ENCODE data around the gene RTEL1. TPM values are rescaled to one million over a fixed set of nuclear protein-coding genes. Genes with fewer than 3 reads are reported as not detected.
A peak's percentile ranks its signal among the peaks of the same experiment; 100 is the strongest.
"Not testable (repeated sequence)": the region's sequence is repeated elsewhere in the genome, so short reads cannot be mapped to it uniquely, and the experiment has no call there.

The RTEL1 gene
- total RNA-seq, 2 donors from 2014 or later, result 45.7 to 51.4 TPM

DNA sequence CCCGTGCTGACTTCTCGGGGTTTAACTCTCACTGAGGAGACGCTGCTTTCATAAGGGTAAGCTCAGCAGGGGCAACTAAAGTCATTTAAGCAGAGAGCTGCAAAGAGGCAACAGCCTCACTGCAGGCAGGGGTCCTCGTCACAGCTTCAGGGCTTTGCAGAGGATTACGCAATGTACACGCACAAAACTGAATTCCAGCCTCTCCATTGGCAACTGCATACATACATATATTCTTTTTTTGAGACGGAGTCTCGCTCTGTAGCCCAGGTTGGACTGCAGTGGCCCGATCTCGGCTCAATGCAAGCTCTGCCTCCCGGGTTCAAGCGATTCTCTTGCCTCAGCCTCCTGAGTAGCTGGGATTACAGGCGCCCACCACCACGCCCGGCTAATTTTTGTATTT, 33.6 kb upstream of the RTEL1 start:
- DNase-seq (ENCODE audit: low spot score in 2 of 2) (no peak), ATAC-seq (no peak)
- Mint-ChIP-seq H3K27ac (no peak overlapping the region), H3K9me3 (no peaks in the 10 kb centered on the region), H3K36me3 (peaks cover 9 to 16% of the 10 kb centered on the region in 2 donors)

- Mint-ChIP-seq H3K36me3 (peaks cover 9 to 16% of the 10 kb centered on the region in 2 donors), H3K27ac (peak overlapping the region; percentile 79 to 93), H3K9me3 (no peaks in the 10 kb centered on the region)
- DNase-seq (ENCODE audit: low spot score in 2 of 2) (peak in 1 of 2 donors; percentile 34), ATAC-seq (peak in 1 of 2 donors; percentile 48)
Observed at GRCh38 chr20:63625771-63626423, 32.2 kb upstream of the RTEL1 start.

DNA sequence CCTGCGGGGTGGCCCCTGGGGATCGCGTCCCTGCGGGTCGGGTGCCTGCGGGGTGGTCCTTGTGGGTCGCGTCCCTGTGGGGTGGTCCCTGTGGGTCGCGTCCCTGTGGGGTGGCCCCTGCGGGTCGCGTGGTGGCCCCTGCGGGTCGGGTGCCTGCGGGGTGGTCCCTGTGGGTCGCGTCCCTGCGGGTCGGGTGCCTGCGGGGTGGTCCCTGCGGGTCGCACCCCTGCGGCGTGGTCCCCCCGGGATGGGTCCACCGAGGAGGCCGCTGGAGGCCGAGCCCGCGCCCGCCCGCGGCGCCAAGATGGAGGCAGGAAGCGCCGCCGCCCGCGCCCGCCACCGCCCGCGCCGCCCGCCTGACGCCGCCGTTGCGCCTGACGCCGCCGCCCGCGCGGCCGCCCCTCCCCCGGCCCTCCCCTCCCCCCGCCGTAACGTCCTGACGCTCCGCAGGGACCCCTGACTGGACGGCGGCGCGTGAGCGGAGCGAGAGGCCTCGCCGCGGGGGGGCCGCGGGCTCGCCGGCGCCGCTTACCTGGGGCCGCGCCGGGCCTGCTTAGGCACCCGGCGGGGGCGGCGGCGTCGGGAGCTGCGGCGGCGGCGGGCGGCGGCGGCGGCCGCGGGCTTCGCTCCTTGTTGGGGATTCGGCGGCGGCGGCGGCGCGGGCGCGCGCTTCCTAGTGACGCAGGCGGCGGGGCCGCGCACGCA, 31.5 kb upstream of the RTEL1 start, which contains the start of gene GMEB2:
GMEB2 (minus strand) TSS at position 678 of the 705 bp plus-strand sequence. CDS start 7,704 bp downstream, outside the sequence.
- ATAC-seq (peak; percentile 48 to 68), DNase-seq (ENCODE audit: low spot score in 2 of 2) (peak; percentile 68 to 69)
- Mint-ChIP-seq H3K36me3 (peaks cover 9 to 16% of the 10 kb centered on the region in 2 donors), H3K27ac (peak within 1 kb of the TSS; percentile 82 to 93), H3K9me3 (no peaks in the 10 kb centered on the region)

DNA sequence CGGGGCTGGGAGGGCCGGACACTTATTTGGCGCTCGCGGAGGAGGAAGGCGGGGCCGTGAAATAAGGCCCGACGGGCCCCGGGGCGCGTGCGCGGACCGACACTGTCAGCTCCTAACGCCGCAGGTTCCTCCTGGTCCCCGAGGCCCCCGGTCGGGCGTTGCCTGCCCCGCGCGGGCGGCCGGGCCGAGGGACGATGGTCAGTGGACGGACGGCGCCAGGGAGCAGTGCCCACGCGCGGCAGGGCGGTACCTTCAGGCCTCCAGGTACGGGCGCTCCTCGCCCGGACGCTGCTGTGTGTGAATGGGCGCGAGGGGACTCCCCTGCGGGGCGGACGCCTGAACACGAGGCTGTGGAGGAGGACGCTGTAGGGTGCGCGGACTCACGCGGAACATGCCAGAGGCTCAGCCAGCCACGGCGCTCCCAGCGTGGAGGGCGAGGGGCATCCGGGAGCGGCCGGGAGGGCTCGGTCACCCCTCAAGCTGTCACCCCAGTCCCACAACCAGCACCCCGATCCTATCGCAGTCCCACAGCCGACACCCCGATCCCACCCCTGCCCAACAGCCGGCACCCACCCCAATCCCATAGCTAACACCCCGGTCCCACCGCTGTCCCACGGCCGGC, 30.9 kb upstream of the RTEL1 start:
- DNase-seq (ENCODE audit: low spot score in 2 of 2) (peak; percentile 95 to 97), ATAC-seq (peak; percentile 84 to 86)
- no peaks in the 10 kb centered on the region for H3K9me3 Mint-ChIP-seq
- peak overlapping the region in 1 of 2 donors; percentile 82 for H3K27ac Mint-ChIP-seq
- H3K36me3 Mint-ChIP-seq, result peaks cover 9 to 16% of the 10 kb centered on the region in 2 donors

DNA sequence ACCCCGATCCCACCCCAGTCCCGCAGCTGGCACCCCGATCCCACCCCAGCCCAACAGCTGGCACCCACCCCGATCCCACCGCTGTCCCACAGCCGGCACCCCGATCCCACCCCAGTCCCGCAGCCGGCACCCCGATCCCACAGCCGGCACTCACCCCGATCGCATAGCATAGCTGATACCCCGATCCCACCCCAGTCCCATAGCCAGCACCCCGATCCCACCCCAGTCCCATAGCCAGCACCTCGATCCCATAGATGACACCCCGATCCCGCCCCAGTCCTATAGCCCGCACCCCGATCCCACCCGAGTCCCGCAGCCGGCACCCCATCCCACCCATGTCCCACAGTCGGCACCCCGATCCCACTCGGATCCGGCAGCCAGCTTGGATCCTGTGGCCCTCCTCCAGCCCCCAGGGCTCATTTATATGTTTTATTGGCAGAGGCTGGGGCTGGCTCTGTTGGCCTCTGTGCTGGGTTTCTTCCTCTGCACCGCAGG, 30.3 kb upstream of the RTEL1 start:
- ATAC-seq, result peak; percentile 3 to 19
- DNase-seq (ENCODE audit: low spot score in 2 of 2), result no peak
- H3K36me3 Mint-ChIP-seq, result peaks cover 9 to 12% of the 10 kb centered on the region in 2 donors
- H3K9me3 Mint-ChIP-seq, result no peaks in the 10 kb centered on the region
- H3K27ac Mint-ChIP-seq, result peak overlapping the region; percentile 82 to 95

GRCh38 chr20:63628246-63628975, 29.7 kb upstream of the RTEL1 start:
- Mint-ChIP-seq H3K27ac (peak overlapping the region; percentile 82 to 95), H3K9me3 (no peaks in the 10 kb centered on the region), H3K36me3 (peaks cover 9 to 12% of the 10 kb centered on the region in 2 donors)
- peak; percentile 59 to 77 for DNase-seq (ENCODE audit: low spot score in 2 of 2)
- ATAC-seq, result peak; percentile 7 to 59

GRCh38 chr20:63630956-63631355, 27.2 kb upstream of the RTEL1 start:
- not testable (repeated sequence) for H3K27ac Mint-ChIP-seq; DNase-seq (ENCODE audit: low spot score in 2 of 2); H3K9me3 Mint-ChIP-seq; ATAC-seq
- peaks cover 9 to 12% of the 10 kb centered on the region in 2 donors for H3K36me3 Mint-ChIP-seq

DNA sequence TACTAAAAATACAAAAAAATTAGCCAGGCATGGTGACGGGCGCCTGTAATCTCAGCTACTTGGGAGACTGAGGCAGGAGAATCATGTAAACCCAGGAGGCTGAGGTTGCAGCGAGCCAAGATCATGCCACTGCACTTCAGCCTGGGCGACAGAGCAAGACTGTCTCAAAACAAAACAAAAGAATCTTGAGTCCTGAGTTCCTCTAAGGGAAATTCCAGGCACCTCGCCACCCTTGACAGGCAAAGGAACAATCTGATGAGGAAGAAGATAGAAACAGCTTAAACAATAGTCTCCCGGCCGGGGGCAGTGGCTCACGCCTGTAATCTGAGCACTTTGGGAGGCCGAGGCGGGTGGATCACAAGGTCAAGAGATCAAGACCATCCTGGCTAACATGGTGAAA, 26.7 kb upstream of the RTEL1 start:
- H3K27ac Mint-ChIP-seq; DNase-seq (ENCODE audit: low spot score in 2 of 2); ATAC-seq; H3K9me3 Mint-ChIP-seq: not testable (repeated sequence)
- peaks cover 9 to 12% of the 10 kb centered on the region in 2 donors for H3K36me3 Mint-ChIP-seq

DNA sequence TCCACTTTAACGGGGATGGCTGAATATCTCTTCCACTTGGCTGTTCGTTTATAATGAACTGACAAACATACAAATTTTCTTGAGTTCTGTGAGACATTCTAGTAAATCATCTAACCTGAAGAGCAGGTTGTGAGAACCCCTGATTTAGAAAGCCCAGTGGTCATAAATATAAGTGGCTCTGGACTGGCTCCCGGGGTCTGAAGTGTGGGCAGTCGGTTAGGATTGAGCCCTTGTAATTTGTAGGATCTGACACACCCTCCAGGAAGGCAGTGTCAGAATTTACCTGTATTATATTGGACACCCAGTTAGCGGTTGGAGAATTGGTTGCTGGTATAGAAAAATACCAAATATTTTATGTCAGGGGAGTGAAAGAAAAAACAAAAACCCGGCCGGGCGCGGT, 24.4 kb upstream of the RTEL1 start:
- Mint-ChIP-seq H3K36me3 (peaks cover 3 to 5% of the 10 kb centered on the region in 2 donors), H3K9me3 (no peaks in the 10 kb centered on the region), H3K27ac (no peak overlapping the region)
- DNase-seq (ENCODE audit: low spot score in 2 of 2) (no peak), ATAC-seq (no peak)

DNA sequence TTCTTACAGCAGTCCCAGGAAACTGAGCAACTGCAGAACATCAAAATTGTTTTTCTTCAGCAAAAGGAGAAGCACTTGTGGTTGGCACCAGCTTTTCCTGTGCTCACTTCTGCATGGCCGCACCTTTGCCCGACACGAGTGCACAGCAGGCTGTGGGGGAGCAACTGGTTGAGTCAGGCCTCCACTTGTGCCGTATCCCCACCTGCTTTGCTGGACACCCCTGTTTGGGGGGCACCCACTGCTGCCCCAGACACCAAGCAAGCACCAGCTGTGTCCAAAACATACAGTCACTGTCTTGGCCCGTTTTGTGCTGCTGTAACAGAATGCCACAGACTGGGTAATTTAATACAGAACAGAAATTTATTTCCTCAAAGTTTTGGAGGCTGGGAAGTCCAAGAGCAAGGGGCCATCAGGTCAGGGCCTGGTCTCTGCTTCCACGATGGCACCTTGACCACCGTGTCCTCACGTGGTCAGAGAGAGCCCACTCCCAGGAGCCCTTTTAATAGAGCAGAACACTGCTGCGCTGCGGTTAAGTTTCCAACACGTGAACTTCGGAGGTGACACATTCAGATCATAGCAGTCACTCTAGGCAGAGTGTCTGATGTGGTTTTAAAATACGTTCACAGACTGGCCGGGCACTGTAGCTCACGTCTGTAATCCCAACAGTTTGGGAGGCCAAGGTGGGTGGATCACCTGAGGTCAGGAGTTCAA, 22.5 kb upstream of the RTEL1 start:
- ATAC-seq (peak; percentile 80 to 91), DNase-seq (ENCODE audit: low spot score in 2 of 2) (peak; percentile 57 to 83)
- Mint-ChIP-seq H3K27ac (peak overlapping the region; percentile 41 to 78), H3K9me3 (no peaks in the 10 kb centered on the region), H3K36me3 (peaks cover 5% of the 10 kb centered on the region in 2 donors)

DNA sequence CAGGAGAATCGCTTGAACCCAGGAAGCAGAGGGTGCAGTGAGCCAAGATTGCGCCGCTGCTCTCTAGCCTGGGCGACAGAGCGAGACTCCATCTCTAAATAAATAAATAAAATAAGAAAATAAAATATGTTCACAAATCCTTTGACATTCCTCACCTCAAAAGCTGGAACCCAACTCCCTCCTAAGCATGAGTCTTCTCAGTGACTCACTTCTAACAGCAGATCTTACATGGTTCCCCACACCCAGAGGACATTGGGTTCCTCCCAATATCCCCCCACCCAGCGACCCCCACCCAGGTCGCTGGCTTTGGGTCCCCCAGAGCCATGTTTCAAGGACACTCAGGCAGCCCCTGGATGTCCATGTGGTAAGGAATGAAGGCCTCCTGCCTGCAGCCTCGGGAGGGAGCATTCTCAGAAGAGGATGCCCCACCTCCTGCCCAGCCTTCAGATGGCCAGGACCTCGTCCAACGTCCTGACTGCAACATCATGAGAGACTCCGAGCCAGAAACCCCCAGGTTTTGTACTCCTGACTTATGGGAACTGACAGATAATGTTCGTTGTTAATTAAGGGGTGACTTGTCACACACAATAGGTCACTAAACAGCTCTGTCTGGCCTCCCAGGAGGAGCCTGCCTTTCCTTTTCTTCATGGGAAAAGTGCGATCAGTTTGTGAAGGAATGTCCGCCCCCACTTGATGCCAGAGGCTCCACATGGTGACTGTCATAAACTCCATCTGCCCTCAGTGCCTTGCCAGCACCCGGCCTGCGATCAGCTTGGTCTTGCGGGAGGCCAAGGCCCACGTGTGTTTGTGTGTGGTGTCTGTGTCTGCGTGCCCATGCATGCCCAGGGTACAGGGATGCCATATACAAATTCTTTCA, 21.1 kb upstream of the RTEL1 start:
- peaks cover 5% of the 10 kb centered on the region in 2 donors for H3K36me3 Mint-ChIP-seq
- no peak for DNase-seq (ENCODE audit: low spot score in 2 of 2)

DNA sequence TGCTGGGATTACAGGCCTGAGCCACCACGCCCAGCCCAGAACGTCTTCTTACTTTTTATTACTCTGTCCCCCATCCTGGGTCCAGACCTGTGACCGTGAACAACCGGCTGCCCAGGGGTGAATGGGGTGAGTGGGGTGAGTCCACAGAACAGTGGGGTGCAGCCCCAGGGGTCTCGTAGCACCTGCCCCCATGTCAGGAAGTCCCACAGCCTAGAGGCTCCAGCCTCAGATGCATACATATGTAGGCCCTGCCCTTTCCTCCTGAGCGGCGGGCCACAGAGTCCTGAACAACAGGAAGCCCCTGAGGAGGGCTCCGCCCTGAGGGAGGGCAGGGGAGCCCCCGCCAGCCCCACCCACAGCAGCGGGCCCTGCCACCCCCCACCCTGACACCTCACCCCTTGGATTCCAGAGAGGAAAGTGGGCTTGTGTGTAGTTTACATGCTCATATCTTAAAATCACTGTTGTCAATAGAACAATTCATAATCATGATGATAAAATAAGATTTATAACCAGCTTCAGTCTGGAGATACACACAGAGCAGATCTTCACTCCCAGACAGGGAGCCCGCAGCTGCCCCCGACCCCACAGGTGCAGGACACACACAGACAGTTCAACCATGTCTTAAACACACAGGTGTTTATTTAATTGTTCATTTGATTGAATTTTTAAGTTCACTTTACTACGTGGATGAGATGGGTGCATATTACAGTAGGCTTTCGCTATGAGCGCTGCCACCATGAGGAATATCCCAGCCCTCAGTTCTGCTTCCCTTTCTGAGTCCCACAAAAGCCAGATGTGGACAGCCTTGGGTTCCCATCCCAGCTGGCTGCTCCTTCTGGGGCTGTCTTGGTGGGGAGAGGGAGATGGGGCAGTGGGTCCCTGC, 18.8 kb upstream of the RTEL1 start:
- H3K9me3 Mint-ChIP-seq, result no peaks in the 10 kb centered on the region
- H3K36me3 Mint-ChIP-seq, result peaks cover 5% of the 10 kb centered on the region in 2 donors
- DNase-seq (ENCODE audit: low spot score in 2 of 2) (peak in 1 of 2 donors; percentile 66), ATAC-seq (peak; percentile 43 to 65)
- peak overlapping the region; percentile 88 to 95 for H3K27ac Mint-ChIP-seq

More for the DNA sequence above, 21.1 kb upstream of the RTEL1 start:
- H3K9me3 Mint-ChIP-seq, result no peaks in the 10 kb centered on the region
- H3K27ac Mint-ChIP-seq, result no peak overlapping the region
- no peak for ATAC-seq

DNA sequence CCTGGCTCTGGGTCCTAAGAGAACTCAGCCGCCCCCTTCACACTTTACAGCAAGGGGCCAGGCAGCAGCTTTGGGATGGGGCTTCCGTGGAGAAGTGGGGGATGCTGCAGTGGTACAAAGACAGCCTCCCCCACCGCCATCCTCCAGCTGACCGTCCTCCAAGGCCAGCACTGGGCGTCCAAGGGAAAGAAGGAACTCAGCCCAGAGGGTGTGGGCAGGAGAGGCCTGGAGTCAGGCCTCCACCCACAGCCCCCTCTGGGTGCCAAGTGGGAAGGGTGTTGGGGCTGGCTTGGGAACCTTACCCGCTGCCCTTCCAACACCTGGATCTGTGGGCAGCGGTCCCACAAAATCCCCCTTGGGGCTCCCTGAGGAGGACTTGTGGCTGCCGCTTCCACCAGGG, 18.0 kb upstream of the RTEL1 start:
- Mint-ChIP-seq H3K36me3 (peaks cover 5% of the 10 kb centered on the region in 2 donors), H3K9me3 (no peaks in the 10 kb centered on the region), H3K27ac (peak overlapping the region in 1 of 2 donors; percentile 88)
- no peak for DNase-seq (ENCODE audit: low spot score in 2 of 2)
- no peak for ATAC-seq

DNA sequence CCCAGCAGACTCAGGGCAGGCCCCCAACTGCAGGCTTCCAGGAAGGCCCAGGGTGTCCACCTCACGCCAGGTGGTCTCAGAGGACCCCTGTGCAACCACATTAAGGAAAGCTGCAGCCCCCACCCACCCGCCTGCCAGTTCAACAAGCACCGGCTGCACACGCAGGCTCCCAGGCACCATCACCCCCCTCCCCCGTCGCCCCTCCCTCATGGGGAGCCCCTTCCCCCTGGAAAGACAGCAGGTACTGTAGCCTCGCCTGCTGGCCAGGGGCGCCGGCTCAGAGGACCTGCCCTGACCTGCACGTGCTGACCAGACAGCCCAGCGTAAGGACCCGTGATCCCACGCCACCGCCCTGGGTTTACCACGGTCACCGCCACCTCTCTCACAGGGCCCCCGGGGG, 17.4 kb upstream of the RTEL1 start:
- ATAC-seq; DNase-seq (ENCODE audit: low spot score in 2 of 2); H3K36me3 Mint-ChIP-seq; H3K9me3 Mint-ChIP-seq: not testable (repeated sequence)
- peak overlapping the region in 1 of 2 donors; percentile 88 for H3K27ac Mint-ChIP-seq
